Central memory CD4-positive, alpha-beta T cell (primary cell): Measurements from ENCODE around the gene LRIG1.
A peak's percentile ranks its signal among the peaks of the same experiment; 100 is the strongest.

Experiments used
- DNase-seq: peaks from one replicate; pipeline ENCODE4 v3.0.0; 2022

LRIG1 gene

DNA sequence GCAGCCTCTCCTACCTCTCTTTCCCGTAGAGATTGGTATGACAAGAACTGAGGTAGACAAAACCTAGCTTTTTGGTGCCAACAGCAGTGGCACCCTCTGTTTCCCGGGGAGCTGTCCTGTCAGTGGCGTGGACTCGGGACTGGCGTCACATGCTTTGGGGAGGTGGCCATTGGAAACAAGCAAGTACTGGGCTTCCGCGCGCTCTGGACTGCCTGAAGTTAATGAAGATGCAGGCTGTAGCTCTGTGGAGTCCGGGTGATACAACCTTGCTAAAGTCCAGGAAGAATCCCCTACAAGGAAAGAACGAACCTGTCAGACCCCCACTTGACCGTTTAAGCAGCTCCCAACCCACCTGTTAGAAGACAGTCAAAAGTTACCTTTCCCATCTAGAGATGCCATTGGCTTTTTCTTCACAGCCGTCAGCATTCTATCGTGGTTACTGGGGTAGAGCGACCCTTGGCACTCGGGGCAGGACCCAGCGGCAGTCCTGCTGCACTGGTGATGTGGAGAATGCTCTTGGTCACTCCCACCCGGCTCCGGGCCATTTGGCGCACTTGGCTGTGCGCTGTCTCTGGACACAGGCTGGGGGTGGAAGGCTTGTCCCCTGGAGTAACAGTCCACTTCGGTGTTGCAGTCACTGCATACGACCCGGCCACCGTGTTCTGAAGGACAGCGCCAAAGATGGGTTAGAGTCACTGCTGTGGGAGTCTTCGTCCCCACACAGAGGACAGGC is 120.5 kb downstream of the LRIG1 start:
- no peak for DNase-seq

DNA sequence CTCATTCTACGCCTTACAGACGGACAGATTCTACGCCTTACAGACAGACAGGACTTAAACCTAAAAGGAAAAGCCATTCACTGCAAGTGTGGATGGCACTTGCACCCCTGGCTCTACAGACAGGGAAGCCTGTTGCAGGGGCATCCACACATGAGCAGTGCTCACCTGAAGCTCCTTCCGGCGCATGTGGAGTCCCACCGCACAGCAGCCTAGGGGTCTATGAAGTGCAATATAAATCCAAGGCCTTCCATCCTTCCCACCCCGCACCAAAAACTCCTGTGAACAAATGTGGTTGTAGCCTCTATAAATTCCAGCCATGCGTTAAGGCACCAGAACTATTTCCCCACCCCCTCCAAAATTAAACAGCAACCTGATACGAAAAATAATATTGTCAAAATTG is 121.3 kb downstream of the LRIG1 start:
- no peak for DNase-seq

DNA sequence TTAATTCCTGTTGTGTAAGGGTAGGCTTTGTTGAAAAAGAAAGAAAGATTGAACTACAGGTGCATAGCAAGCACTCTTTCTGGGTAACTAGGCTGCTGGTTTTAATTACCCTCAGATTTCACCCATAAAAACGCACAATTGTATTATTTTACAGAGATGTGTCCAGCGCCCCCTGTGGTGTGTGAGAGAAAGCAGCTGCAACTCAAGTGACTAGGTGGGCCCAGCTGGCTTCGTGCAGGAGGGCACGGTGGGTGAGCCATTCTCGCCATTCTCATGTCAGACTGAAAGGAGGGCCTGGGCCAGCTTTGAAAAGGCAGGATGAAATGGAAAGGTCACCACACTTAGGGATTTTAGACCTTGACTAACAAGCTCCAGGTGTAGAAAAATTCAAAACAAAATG is 122.6 kb downstream of the LRIG1 start:
- peak; percentile 51 for DNase-seq

DNA sequence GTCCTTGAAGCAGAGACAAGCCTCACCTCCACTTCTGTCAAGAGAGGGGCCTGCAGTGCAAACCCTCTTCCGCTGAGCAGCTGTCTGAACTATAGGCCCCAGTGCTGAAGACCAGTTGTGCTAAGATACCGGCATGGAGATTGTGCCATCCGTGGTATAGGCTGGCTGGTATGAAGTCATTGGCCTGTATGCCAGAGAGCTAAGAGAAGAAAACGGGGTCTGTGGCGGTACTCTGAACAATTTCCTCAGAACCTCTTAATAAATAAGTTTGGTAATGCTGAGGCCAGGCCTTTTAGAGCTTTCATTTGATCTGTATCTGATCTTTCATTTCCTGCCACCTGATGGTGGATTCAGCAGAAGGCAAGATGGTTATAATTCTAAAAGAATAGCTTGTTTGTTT is 123.0 kb downstream of the LRIG1 start:
- DNase-seq = peak; percentile 37

DNA sequence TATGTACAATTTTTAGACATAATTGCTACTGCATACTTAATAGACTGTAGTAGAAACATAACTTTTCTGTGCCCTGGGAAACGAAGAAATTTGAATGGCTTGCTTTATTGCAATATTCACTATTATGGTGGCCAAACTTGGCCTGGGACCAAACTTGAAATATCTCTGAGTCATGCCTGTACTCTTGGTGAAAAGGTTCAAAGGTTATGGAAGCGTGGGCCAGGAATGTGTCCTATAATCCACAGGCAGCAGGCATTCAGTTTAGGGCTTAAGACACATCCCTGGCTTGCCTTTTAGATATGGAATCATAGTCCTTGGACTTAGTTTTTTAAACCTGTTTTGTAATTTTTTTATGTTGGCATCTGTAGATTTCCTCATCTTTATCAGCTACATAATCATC is 124.3 kb downstream of the LRIG1 start:
- DNase-seq = no peak

DNA sequence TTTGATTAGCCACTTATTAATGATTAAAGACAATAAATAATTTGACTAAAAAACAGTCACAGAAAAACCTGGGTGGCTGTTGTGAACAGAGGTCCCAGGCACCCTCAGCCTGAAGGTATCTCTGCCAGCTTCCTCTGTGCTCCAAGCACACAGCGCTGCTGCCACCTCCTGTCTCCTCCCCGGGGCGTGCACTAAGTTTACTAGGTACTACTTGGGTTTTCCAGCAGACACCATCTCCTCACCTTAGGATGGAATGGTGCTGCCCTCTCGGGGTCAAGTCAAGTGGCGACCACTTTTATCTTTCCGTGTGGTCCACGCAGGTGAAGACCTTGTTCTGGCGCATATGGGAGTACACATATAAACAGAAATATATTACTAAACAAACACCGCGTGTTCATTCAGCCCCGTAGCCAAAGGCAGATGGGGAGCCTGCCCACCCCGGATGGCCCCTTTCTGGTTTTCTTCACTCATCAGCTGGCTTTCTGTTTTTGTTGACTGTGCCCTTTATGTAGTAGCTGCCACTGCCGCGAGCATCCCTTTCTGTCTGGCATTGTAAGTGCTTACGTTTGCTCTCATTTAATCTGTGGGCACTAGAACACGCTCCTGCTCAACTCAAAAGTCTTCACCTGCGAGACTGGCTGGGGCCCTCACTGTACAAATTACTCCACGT is 128.0 kb downstream of the LRIG1 start:
- DNase-seq = peak; percentile 10

DNA sequence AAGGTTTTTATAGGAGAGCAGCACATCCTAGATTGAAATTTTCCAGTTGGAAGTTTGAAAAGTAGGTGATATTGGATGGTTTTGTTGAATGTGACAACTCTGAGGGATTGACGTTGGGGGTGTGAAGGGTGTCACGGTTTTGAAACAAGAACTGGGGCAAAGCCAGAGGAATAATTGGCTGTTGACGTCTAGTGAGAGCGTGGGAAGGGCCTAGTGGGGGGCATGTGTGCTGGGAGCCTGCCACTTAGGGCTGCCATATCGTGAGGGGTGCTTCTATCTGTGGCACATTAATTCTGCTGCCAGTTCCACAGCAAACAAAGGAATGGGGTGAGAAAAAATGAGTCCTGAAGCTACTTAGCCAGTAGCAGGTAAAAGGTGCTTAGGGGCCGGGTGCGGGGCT is 129.4 kb downstream of the LRIG1 start:
- no peak for DNase-seq

DNA sequence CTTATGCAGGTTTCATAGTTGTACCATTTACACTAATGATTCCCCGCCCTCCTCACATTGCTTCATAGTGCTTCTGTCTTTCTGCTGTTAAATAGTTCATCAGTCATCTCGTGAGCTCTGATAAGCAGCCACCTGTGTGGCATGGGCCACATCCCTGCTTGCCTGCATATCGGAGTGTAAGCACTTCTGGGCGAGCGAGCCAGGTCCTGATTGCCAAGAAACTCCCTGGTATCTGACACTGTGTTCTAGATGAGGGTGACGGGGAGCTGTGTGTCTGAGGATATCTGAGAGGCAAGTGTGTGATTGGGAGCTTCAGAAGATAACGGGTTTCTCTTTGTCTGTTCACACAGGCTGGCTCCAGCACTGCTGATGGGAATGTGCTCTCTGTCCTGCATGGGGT is 130.6 kb downstream of the LRIG1 start:
- DNase-seq = no peak

DNA sequence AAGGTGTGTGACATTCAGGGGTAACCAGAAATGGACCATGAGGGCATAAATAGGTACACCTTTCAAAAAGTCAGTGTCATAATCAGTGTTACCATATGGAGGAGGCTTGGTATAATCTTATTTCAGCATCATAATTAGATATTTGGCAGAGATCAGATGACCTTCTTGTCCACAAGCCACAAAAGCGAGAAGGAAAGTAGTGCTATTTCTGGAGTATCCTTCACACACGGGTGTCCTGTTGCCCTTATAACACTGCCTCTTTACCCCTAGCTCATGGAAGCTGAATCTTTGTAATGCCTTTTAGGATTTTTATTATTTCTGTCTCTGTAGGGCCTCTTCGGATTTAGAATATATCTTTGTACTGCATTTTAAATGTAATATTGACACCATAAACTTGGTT is 132.8 kb downstream of the LRIG1 start:
- no peak for DNase-seq

DNA sequence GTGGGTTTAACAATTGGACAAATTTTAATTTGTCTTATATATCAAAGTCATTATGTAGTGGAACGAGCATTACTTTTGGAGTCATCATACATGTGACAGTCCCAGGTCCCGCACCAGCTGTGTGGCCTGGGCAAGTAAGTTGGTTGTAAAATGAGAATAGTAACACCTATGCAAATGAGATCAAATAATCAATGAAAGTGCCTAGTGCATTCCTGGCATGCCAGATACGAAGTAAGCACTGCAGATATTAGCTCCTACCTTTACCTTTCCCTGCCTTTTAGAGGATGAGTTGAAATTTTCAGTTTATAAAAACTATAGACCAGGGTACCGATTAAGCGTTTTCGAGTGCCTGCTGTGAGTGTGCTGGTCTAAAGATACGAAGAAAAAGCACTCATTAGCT is 134.1 kb downstream of the LRIG1 start:
- DNase-seq = no peak

DNA sequence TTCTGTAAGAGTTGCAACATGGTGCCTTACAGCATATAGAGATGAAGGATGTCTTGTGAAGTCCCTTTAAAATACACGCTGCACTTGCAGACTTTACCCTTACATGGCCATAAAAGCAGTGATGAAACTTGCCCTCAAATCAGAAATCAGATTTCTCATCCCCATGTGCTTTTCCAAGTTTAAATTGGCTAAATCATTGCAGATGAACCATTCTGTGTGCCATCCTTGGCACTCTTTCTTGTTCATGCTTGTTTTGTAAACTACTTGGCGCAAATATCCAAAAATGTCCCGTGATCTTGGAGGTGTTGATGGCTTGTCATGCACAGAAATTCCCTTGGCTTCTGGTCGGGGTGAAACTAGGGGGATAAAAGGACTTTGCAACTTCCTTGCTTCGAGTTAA is 135.7 kb downstream of the LRIG1 start:
- no peak for DNase-seq

DNA sequence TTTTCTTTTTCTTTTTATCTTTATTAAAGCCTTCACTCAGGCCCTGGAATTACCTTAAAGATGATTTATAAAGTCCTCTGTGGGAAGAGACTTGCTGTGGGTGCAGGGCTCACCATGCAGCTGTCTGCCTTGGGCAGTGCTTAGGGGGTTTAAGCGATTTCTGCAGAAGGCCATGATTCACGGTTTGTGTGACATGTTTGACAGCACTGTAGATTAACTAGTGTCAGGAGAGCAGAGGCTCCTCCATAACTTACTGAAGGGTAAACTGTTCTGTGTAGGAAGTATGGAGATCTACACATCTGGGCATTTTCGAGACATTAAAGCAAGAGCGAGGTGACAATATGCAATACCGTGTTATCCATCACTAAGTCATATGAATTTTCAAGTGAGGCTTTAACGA is 137.7 kb downstream of the LRIG1 start:
- no peak for DNase-seq

DNA sequence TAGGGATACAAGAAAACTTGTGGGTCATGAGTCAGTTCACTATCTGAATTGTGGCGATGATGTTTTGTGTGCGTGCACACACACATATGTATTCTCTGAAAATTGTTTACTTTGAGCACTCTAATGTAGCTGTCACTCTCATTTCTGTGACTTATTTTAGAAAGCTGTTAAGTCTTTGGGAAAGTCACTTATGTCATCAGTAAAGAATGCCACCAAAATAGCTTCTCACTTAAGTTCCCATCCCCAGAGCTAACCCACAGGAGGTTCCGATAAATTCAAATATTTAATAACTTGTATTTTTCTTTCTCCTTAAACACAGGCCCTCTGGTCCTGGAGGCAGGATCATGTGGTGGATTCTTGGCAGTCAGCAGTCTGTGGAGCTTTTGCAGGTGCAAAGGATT is 138.3 kb downstream of the LRIG1 start:
- no peak for DNase-seq

DNA sequence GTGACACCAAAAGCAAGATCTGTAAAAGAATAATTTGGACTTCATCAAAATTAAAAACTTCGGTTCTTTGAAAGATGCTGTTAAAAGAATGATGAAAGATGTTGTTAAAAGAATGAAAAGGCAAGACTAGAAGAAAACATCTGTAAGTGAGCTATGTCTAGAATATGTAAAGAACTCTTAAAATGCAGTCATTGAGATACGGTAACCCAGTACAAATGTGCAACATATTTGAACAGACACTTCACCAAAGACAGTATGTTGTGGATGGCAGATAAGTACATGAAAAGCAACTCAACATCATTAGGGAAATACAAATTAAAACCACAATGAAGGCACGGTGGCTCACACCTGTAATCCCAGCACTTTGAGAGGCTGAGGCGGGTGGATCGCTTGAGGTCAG is 139.5 kb downstream of the LRIG1 start:
- no peak for DNase-seq

DNA sequence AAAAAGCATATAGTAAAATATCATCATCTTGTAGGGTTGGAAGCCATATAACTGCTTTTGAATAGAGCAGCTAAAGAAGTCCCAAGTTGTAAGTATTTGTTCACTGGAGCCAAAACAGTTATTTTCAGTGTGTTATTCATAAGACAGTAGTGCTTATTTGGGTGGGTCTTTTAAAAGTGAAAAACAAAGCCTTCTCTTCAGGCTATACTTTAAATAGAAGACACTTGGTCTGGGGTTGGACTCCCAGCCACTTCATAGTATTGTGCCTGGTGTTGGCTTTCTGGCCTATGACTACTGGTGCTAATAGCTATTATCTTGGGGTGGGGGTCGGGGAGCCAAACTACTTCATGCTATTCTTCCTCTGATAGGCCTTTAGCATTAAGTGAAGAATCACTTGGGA is 144.8 kb downstream of the LRIG1 start:
- no peak for DNase-seq

DNA sequence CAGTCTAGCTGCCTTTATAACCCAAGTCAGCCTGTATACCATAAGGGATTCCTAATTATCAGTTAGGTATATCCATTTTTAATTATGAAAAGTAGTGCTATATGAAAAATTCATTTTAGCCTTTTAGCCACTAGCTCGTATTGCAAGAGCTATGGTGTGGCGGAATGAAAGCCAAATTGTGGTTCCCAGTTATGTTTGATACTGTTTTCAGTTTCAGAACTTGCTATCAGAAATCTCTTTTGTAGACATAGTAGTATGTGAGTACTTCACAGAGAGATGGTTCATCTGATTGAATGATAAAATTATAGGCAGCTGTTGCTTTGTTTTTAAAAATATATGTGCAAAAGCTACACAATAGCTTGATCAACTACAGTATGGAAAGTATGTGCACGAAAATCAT is 145.4 kb downstream of the LRIG1 start:
- no peak for DNase-seq

DNA sequence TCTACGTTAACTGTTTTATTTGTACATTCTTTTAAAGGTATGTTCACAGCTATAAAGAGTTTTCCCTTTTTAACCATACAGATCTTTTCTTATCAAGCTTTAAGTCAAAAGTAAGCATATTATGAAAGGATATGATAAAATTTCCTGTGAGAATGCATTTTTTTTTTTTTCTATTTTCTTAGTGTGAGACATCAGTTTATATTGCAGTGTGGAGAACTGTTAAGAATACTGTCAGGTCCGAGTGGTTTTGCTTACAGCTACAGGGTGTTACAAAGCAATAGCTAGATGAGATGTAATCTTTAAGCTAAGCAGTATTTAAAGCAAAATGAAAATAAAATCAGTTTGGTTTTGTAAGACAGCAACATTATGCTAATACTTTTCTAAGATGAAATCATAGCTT is 146.8 kb downstream of the LRIG1 start:
- DNase-seq = no peak

DNA sequence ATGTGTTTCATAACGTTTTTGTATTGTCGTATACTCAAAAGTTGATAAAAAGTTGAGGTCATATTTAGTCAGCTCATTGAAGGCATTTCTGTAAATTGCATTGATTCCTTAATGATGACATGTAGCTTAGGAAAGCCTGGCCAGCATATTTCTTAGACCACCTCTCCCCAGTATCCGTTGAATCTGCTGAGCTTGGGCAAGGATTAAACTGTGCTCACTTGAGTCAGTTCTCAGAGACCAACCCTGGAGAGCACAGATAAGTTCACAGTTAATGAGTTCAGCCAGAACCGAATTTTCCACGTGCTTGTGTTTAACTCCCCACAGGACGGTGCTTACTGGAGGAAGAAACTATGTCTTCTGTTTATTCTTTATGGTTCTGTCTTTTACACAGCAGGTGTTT is 147.3 kb downstream of the LRIG1 start:
- no peak for DNase-seq

DNA sequence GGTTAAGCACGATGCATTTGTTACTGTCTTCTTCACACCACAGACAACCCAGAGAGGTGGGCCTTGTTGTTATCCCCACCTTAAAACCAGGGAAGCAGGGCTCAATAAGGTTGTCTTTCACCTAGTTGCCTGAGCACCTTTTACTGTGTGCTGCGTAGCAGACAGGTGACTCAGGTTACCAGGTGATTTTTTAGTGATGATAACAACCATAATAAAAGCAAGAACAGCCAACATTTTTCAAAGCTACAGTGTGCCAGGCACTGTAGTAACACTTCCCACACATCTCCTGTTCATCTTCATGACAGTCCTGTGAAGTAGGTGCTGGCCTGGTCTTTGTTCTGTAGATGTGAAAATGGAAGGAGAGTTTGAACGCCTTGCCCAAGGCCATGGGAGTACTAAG is 147.8 kb downstream of the LRIG1 start:
- no peak for DNase-seq

DNA sequence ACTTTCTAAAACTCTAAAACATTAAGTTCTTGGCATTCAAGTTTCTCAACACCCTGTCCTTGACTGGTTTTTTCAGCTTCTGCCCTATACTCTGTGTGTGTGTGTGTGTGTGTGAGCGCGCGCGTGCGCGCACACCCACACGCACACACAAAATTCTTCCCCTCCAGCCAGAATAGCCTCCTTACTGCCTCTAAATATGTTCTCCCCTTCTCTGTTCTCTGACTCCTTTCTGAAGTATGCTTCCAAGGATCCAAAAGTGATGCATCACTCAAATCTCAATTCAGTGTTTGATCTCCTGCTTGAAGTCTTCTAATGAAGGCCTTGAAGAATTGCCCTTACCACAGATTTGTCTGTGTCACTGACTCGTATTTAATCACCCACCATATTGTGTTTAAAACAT is 150.2 kb downstream of the LRIG1 start:
- no peak for DNase-seq

DNA sequence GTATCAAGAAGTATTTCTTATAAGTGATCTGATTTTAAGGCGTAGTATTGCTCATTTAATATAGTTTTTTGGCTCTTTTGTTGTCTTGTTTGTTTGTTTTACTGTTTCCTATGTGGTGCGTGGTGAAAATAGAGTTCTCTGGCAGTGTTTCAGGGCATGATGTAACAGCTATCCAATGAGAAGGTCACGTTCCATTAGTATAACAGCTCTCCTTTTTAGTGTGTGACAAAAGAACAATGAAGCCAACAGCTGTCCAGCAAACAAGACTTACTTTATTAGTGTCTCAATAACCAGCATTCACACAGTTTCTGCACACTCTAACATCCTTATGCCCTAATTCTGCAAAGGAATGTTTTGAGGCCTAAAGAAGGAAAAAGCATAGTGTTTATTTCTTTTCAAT is 152.1 kb downstream of the LRIG1 start:
- DNase-seq = no peak

DNA sequence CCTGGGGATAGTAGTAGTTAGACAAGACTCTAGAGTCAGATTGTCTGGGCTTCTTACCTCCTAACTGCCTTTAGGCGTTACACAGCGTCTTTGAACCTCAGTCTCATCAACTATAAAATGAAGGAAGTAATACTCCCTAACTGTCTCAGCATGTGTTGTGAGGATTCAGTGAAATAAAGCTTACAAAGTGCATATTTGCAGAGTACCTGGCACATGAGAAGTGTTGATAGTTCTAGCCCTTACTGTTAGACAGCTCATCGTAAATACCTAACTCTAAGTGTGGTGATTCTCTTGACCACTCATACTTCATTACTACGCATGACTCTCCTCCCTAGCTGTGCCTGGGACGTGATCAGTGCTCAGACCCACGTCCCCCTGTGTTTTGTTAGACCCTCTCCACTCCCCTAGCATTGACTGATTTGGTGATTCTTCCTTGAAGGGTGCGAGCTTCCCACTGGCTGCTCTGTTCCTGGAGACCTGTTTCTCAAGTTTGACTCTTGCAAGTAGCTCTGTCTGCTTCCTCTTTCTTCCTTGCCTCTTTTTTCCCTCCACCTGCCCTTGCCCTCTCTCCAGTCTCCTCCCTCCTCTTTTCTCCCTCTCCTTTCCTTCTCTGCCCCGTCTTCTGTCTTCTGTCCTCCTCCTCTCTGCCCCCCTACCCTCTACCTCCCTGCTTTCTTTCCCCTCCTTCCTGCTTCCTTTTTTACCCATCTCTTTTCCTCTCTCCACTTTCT is 155.8 kb downstream of the LRIG1 start:
- no peak for DNase-seq

DNA sequence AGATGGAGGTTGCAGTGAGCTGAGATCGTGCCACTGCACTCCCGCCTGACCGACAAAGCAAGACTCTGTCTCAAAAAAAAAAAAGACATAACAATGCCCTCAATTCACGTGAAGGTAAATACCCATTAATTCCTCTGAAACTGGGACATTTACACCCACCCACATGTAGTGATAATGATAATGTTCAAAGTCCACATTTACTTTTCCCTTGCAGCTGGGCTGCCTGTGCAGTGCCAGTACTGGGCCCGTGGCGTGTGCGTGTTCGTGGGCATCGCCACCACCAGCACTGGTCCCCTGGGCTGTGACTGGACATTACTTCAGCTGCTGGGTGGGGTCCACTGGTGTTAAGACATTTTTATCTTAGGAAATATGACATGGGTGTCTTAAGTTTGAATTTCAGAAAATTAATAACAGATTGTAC is 156.4 kb downstream of the LRIG1 start:
- no peak for DNase-seq

DNA sequence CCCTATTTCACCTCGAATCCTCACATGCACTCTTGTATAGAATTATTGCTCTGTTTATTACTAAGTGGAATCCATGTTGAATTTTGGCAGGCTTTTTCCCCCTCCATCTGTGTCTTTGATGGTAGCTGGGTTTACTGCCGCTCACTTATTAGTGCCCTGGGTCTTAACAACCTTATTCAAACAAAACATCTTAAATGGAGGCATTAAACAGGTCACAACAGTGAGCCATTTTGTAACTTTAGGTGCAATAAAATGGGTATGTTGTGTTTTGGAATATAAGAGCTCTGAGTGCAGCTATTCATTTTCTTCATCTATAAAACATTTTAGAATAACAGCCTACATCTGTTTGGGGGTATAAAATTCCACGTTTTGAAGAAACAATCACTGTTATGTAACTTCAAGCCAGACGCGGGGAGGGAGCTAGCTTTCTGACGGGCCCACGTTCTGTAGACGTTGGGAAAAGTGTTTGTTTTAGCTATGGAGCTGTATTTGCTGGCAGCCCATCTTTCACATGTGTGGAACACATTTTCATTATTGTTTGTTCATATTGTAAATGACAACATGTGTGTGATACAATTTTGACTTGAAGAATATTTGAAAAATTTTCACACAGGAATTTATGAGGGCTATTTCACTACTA is 158.0 kb downstream of the LRIG1 start:
- no peak for DNase-seq
